Adrenal gland (tissue), 12 donors: ENCODE measurements around the gene NEDD9. TPM values are rescaled to one million over a fixed set of nuclear protein-coding genes. Genes with fewer than 3 reads are reported as not detected.

Experiments used
- DNase-seq, 7 donors: peaks; one replicate each; pipeline ENCODE4 v3.0.0-alpha.2; 2019 to 2020
- H3K27ac ChIP-seq, 5 donors: fragments of 200-600 bp; sonication (generic) in 4 of 5; 1 replicate in 3 of 5; 2 replicates in 2 of 5; pipeline versions ENCODE4 v1.5.1 to v1.8.0; 2016 to 2020; ENCODE audit warnings: mild to moderate bottlenecking in 1 of 5
- H3K27me3 ChIP-seq: fragments of 200-600 bp; 2 replicates; pipeline ENCODE4 v1.8.0; 2021
- H3K36me3 ChIP-seq, 2 donors: fragments of 200-600 bp; replicated peaks in 1 of 2; 1 replicate in 1 of 2; 2 replicates in 1 of 2; pipeline versions ENCODE4 v1.5.1 to v1.8.0; 2018 to 2022
- H3K4me1 ChIP-seq, 2 donors: fragments of 200-600 bp; replicated peaks in 1 of 2; 1 replicate in 1 of 2; 2 replicates in 1 of 2; pipeline versions ENCODE4 v1.5.1 to v1.8.0; 2018 to 2021
- H3K4me3 ChIP-seq, 4 donors: fragments of 200-600 bp; sonication (generic) in 3 of 4; one replicate each; pipeline ENCODE4 v1.5.1; 2016 to 2018
- H3K9me3 ChIP-seq, 3 donors: fragments of 200-600 bp; sonication (generic) in 1 of 3; replicated peaks in 1 of 3; 1 replicate in 2 of 3; 2 replicates in 1 of 3; pipeline versions ENCODE4 v1.5.1 to v1.8.0; 2016 to 2021
- POLR2A ChIP-seq, 2 donors: fragments of 450-650 bp; IDR thresholded peaks; one replicate each; pipeline ENCODE4 v1.6.1; 2017; ENCODE audit warnings: antibody characterized with exemption in 2 of 2, mild to moderate bottlenecking in 2 of 2, moderate library complexity in 1 of 2
- WGBS, 4 donors: extraction: QIAGEN DNeasy Blood & Tissue Kit in 2 of 4; methylation state at CpG; one replicate each; pipeline versions ENCODE4 v1.1.5 to v1.1.7; 2013 to 2017; 5-methylcytosine and 5-hydroxymethylcytosine counted together
- intact Hi-C, 2 donors: fragments of 100-400 bp; cut with DNase I; formaldehyde crosslinking; loops; one replicate each; pipeline versions ENCODE4 v1.14.1 to v1.15.0; 2022 to 2023
- polyA plus RNA-seq, 3 donors: library from polyadenylated mRNA; stranded (reverse); fragments of 200-250 nt in 2 of 3; fragments of 350-450 nt in 1 of 3; fragmentation: Illumina TruSeq in 1 of 3; extraction: RNeasy Lipid Tissue Mini Kit (QIAGEN cat#74804) in 1 of 3; gene quantifications; one replicate each; pipeline ENCODE4 v1.2.3, GENCODE V29; 2013 to 2014
- total RNA-seq, 9 donors: library from RNA; depleted of rRNA in 4 of 9; stranded (reverse); fragments of >200 nt in 4 of 9; fragments of 120-200 nt in 1 of 9; fragmentation: NEBNext Ultra II Directional in 1 of 9; extraction: Animal tissue kit (Norgen Biotek cat#: 25700) in 1 of 9; gene quantifications; one replicate each; pipeline versions ENCODE4 v1.1.0 to v1.2.4, GENCODE V29; 2013 to 2023
- TF ChIP-seq, protein P1 (sequence below), 6 experiments: fragments of 450-650 bp in 4 of 6; fragments of 200-600 bp in 2 of 6; sonication (generic) in 1 of 6; IDR thresholded peaks; 1 replicate in 5 of 6; 2 replicates in 1 of 6; pipeline versions ENCODE4 v1.5.1 to v1.8.0; 2016 to 2021; ENCODE audit warnings: antibody characterized with exemption in 6 of 6, mild to moderate bottlenecking in 2 of 6, moderate library complexity in 1 of 6
- donor health status: healthy with polysubstance abuse.
- donor health status: Bipolar disorder and iron deficiency.
- donor health status: DM: yes; HTN: yes; CAD: no.
- donor health status: DM: no; HTN: no; CAD: no.
- donor health status: DM: no; HTN: no; CAD: no.
- donor health status: DM: yes; HTN: yes; CAD: no.

Gene NEDD9
- total and polyA plus RNA-seq, 12 donors: 6.6 to 47.9 (median 13.5) TPM

DNA sequence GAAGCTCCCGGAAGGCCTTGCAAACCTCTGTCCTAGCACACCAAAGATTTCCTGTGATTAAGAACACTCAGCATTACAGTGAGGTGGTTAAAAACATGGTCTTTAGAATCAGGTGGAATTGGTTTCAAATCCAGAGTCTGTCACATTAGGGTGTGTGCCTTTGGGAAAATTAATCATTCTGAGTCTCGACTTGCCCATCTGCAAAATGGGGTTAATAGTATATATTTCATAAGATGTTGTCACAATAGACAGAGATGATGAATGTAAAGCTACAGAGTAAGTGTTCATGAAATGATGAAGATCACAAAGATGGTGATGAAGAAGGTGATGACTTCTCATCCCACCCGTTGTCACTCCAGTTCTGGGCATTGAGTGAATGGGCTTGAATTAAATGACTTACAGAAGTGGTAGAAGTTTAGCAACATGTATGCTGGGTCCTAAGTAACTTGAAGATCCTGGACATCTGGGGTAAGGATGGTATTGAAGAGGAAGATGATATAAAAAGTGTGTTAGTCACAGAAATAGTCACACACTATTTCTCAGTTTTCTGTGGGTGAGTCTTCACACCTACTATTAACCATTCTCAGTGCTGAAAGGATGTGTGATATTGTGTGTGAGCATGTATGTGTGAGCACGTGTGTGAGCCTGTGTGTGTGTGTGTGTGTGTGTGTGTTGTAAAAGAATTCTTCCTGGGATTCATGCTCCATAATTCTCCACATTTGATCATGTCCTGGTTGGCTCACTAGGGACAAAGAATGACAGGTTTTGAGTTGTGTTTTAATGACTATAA lies 28.0 kb upstream of the NEDD9 start:
- Histone ChIP-seq H3K27ac (no peak overlapping the region), H3K36me3 (no peaks in the 10 kb centered on the region), H3K27me3 (no peaks in the 10 kb centered on the region), H3K4me1 (peaks cover 6 to 15% of the 10 kb centered on the region in 2 donors), H3K9me3 (no peaks in the 10 kb centered on the region), H3K4me3 (no peak overlapping the region)
- no peak for DNase-seq
- 86 to 92% (median 90%) methylated on average over 4 of the region's 4 CpGs for WGBS, 4 donors
- intact Hi-C loops: no loop called here
- TF ChIP-seq POLR2A (IDR thresholded peaks at IDR 0.05): no peak
- TF ChIP-seq, protein P1, sequence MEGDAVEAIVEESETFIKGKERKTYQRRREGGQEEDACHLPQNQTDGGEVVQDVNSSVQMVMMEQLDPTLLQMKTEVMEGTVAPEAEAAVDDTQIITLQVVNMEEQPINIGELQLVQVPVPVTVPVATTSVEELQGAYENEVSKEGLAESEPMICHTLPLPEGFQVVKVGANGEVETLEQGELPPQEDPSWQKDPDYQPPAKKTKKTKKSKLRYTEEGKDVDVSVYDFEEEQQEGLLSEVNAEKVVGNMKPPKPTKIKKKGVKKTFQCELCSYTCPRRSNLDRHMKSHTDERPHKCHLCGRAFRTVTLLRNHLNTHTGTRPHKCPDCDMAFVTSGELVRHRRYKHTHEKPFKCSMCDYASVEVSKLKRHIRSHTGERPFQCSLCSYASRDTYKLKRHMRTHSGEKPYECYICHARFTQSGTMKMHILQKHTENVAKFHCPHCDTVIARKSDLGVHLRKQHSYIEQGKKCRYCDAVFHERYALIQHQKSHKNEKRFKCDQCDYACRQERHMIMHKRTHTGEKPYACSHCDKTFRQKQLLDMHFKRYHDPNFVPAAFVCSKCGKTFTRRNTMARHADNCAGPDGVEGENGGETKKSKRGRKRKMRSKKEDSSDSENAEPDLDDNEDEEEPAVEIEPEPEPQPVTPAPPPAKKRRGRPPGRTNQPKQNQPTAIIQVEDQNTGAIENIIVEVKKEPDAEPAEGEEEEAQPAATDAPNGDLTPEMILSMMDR (IDR thresholded peaks at IDR 0.05): no peak

DNA sequence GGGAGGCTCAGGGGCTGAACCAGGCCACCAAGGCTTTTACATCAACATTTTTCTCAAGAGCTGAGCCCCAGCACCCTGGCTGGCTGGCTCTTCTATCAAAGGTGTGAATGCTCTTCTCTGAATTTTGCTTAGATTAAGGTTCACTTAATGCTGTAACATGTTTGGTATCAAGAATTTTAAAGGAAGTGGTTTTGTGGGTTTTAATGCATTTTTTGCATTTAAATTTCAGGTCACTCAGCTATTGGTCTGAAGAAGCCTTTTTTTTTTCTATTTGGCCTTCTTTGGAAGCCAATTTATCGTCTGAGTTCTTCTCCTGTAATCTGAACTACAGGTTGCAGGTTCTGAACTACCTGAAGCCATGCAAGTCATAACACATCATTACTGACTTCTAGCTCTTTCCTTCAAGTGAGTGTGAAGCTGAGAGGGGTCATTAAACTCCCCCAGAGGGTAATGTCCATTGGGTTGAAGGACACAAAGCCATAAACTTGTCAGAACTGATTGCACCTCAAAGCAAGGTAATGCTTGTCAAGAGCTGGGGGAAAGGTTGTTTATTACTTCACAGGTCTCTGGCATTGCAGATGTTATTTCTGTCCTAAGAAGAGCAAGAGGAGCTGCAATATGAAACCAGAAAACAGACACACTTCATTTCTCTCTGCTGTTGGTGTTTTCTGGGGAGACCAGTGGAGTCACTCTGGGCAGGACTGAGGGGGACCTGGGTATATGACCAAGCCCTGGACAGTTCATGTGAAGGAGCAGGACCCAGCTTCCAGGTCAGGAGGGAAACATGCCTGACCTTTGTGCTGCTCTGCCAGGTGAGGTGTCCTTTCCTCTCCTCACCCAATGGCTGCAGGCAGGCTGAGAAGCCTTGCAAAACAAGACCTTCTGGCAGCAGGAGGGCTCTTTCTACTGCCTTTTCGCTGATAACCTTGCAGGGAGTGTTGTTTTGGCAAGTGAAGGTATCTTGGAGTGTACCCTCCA lies 26.1 kb upstream of the NEDD9 start:
- TF ChIP-seq, protein P1 (IDR thresholded peaks at IDR 0.05): no peak
- no peak for TF ChIP-seq POLR2A (IDR thresholded peaks at IDR 0.05)
- no peak for DNase-seq
- H3K4me1 ChIP-seq: peaks cover 2 to 15% of the 10 kb centered on the region in 2 donors
- H3K9me3 ChIP-seq: no peaks in the 10 kb centered on the region
- no peaks in the 10 kb centered on the region for H3K27me3 ChIP-seq
- H3K27ac ChIP-seq: no peak overlapping the region
- 76 to 88% (median 84%) methylated on average over 2 of the region's 2 CpGs for WGBS, 4 donors
- intact Hi-C loops: no loop called here
- no peaks in the 10 kb centered on the region for H3K36me3 ChIP-seq
- H3K4me3 ChIP-seq: no peak overlapping the region

DNA sequence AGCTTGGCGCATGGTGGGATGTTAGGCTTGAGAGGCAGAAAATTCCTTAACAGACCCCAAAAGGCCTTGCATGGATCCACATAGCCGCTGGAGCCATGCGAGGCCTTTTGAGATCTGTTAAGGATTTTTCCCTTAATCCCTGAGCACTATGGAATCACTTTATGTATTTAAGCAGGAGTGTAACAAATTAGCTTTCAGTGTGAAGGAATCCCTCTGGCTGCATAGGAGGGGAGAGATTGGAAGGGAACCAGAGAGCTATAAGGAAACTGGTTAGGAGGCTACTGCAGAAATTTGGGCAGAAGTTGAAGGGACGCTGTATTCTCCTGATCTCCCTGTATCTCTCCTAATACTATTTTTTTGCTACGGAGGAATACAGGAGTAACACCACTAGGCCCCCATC lies 23.1 kb upstream of the NEDD9 start:
- TF ChIP-seq POLR2A (IDR thresholded peaks at IDR 0.05): no peak
- TF ChIP-seq, protein P1 (IDR thresholded peaks at IDR 0.05): no peak
- Histone ChIP-seq H3K4me1 (peaks cover 0 to 22% of the 10 kb centered on the region in 2 donors), H3K4me3 (no peak overlapping the region), H3K27me3 (no peaks in the 10 kb centered on the region), H3K9me3 (no peaks in the 10 kb centered on the region), H3K36me3 (no peaks in the 10 kb centered on the region), H3K27ac (no peak overlapping the region)
- 92 to 98% (median 95%) methylated on average over 5 of the region's 5 CpGs for WGBS, 4 donors
- DNase-seq: no peak
- intact Hi-C loops: no loop called here

DNA sequence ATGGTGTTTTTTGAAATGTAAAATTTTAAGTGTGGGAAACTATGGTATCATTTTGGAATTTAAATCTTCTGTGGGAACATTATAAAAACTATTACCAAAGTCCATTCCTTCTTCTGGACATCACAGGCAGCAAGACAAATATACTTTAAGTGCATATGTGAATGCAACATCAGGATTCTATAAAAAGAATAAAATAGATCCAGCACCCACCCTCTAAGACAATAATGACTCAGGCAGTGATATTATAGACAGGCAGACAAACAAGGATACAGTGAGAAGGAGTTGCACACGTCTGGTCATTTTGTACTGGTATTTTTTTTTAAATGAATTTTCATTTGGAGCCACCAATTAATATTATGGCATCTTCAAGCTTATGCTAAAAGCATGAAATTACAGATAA lies 21.1 kb upstream of the NEDD9 start:
- H3K27ac ChIP-seq: peak overlapping the region in 1 of 5 donors; percentile 70
- intact Hi-C loops: no loop called here
- H3K4me3 ChIP-seq: no peak overlapping the region
- no peaks in the 10 kb centered on the region for H3K36me3 ChIP-seq
- no peak for DNase-seq
- no peaks in the 10 kb centered on the region for H3K9me3 ChIP-seq
- no peak for TF ChIP-seq POLR2A (IDR thresholded peaks at IDR 0.05)
- TF ChIP-seq, protein P1 (IDR thresholded peaks at IDR 0.05): no peak
- H3K4me1 ChIP-seq: peaks cover 0 to 22% of the 10 kb centered on the region in 2 donors
- WGBS, 4 donors: 83 to 93% (median 86%) methylated on average over 1 of the region's 1 CpG
- no peaks in the 10 kb centered on the region for H3K27me3 ChIP-seq
